Skeletal muscle tissue (tissue), 5 donors: Measurements from ENCODE around the gene MRPS24. TPM values are rescaled to one million over a fixed set of nuclear protein-coding genes. Genes with fewer than 3 reads are reported as not detected.
"Not testable (repeated sequence)": the region's sequence is repeated elsewhere in the genome, so short reads cannot be mapped to it uniquely, and the experiment has no call there.

Source experiments
- H3K27ac ChIP-seq: one replicate; pipeline ENCODE4 v1.7.0; 2013; ENCODE audit warnings: mild to moderate bottlenecking, low read depth, low read length, inconsistent platforms
- H3K27me3 ChIP-seq, 3 donors: one replicate each; pipeline ENCODE4 v1.7.0; 2013; ENCODE audit warnings: low read length in 3 of 3; ENCODE audit not compliant: control insufficient read depth in 3 of 3, insufficient read depth in 3 of 3
- H3K36me3 ChIP-seq, 3 donors: one replicate each; pipeline ENCODE4 v1.7.0; 2013; ENCODE audit warnings: low read length in 3 of 3; ENCODE audit not compliant: control insufficient read depth in 3 of 3, insufficient read depth in 3 of 3
- H3K4me1 ChIP-seq, 3 donors: one replicate each; pipeline ENCODE4 v1.7.0; 2013; ENCODE audit warnings: low read length in 3 of 3, mild to moderate bottlenecking in 3 of 3; ENCODE audit not compliant: control insufficient read depth in 3 of 3, insufficient read depth in 3 of 3
- H3K4me3 ChIP-seq, 3 donors: one replicate each; pipeline ENCODE4 v1.7.0; 2013; ENCODE audit warnings: low read length in 3 of 3
- H3K9ac ChIP-seq, 3 donors: one replicate each; pipeline ENCODE4 v1.7.0; 2013; ENCODE audit warnings: low read length in 3 of 3, mild to moderate bottlenecking in 3 of 3, moderate library complexity in 2 of 3, low read depth in 1 of 3
- H3K9me3 ChIP-seq, 3 donors: one replicate each; pipeline ENCODE4 v1.7.0; 2013; ENCODE audit warnings: low read length in 3 of 3; ENCODE audit not compliant: control insufficient read depth in 3 of 3
- small RNA-seq: library from RNA; depleted of rRNA; stranded (forward); fragments of <200 nt; gene quantifications from one replicate; pipeline ENCODE3, GENCODE V24; 2014
- total RNA-seq: library from RNA; depleted of rRNA; stranded (reverse); fragments of >200 nt; gene quantifications from one replicate; pipeline ENCODE4 v1.2.3, GENCODE V29; 2014
- donor health status: Osteomylitis.

Gene MRPS24
- total RNA-seq, 1 donor from 2014 or later: 55.8 TPM

DNA sequence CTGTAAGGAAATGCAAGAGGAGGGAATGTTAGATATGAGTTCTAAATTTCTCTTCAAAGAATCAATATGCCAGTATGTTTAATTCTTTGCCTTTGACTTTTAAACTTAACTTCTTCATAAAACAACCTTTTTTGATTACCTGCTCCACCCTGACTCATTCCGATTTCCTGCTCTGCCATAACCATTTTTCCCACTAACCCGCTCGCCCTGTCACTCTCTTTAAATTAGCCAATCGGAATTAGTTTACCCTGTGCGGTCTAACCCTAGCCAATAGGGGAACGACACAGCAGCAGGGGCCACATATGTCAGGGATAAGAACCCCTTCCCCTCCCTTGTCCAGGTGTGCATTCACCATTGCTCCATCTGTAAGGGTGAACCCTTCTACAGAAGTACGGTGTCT is 45.9 kb downstream of the MRPS24 start:
- H3K9me3 ChIP-seq, H3K36me3 ChIP-seq, H3K27me3 ChIP-seq, H3K4me3 ChIP-seq, H3K4me1 ChIP-seq, H3K27ac ChIP-seq, H3K9ac ChIP-seq: not testable (repeated sequence)

Small RNAs within 50 kb of the gene (small RNA-seq; reads per million reads assigned to genes)
- 0.07 reads per million for gene MRPS24

Other genes with a start within 250 kb of the MRPS24 start
- gene COA1, start 140.0 kb downstream of the MRPS24 start, total RNA-seq: 57.9 TPM
- 27.7 TPM for gene BLVRA, start 110.8 kb downstream of the MRPS24 start, total RNA-seq
- gene URGCP, start 37.1 kb upstream of the MRPS24 start, total RNA-seq: 28.2 TPM
- gene UBE2D4, start 56.9 kb upstream of the MRPS24 start, total RNA-seq: 8.9 TPM
- gene SPDYE1, start 128.4 kb upstream of the MRPS24 start, total RNA-seq: not detected
- gene DBNL, start 175.2 kb upstream of the MRPS24 start, total RNA-seq: 41.2 TPM
- gene PGAM2, start 196.1 kb upstream of the MRPS24 start, total RNA-seq: 618 TPM
- gene POLM, start 213.0 kb upstream of the MRPS24 start, total RNA-seq: 12.5 TPM
- 32.4 TPM for gene AEBP1, start 234.8 kb upstream of the MRPS24 start, total RNA-seq